ENCODE results near the gene DTX3.

- TF ChIP-seq CTCF (IDR thresholded peaks at IDR 0.05 in 8 of 11, conservative IDR thresholded peaks at IDR 0.05 in 3 of 11) = no peak
- no peak for TF ChIP-seq POLR2A (IDR thresholded peaks at IDR 0.05)
These were observed 20.6 kb upstream of the DTX3 start for GRCh38 chr12:57584050-57584449.
